ENCODE data around the gene UQCRQ.
A peak's percentile ranks its signal among the peaks of the same experiment; 100 is the strongest.

The UQCRQ gene

GRCh38 chr5:132883261-132883834 lies 16.9 kb downstream of the UQCRQ start:
- TF ChIP-seq CTCF (IDR thresholded peaks at IDR 0.05), result peak; percentile 54 to 57
- DNase-seq, result peak in 1 of 2 donors; percentile 46
- Histone ChIP-seq H3K27ac (no peak overlapping the region), H3K4me1 (no peaks in the 10 kb centered on the region), H3K36me3 (peaks cover 78 to 93% (median 81%) of the 10 kb centered on the region in 3 donors), H3K4me3 (no peak overlapping the region), H3K9me3 (no peaks in the 10 kb centered on the region), H3K27me3 (no peaks in the 10 kb centered on the region)
- intact Hi-C loops (cut with DNase I; ENCODE audit: low total_unique reads), result no loop called here

GRCh38 chr5:132884548-132884947 lies 18.1 kb downstream of the UQCRQ start:
- TF ChIP-seq CTCF (IDR thresholded peaks at IDR 0.05), result no peak
- Histone ChIP-seq H3K27me3 (no peaks in the 10 kb centered on the region), H3K4me1 (no peaks in the 10 kb centered on the region), H3K27ac (no peak overlapping the region), H3K36me3 (peaks cover 78 to 93% (median 80%) of the 10 kb centered on the region in 3 donors), H3K9me3 (no peaks in the 10 kb centered on the region), H3K4me3 (no peak overlapping the region)
- intact Hi-C loops (cut with DNase I; ENCODE audit: low total_unique reads), result no loop called here
- DNase-seq, result no peak

GRCh38 chr5:132886064-132886823 lies 19.8 kb downstream of the UQCRQ start:
- Histone ChIP-seq H3K4me3 (no peak overlapping the region), H3K27ac (no peak overlapping the region), H3K9me3 (no peaks in the 10 kb centered on the region), H3K4me1 (no peaks in the 10 kb centered on the region), H3K27me3 (no peaks in the 10 kb centered on the region), H3K36me3 (peaks cover 63 to 93% (median 78%) of the 10 kb centered on the region in 3 donors)
- no peak for TF ChIP-seq CTCF (IDR thresholded peaks at IDR 0.05)
- DNase-seq, result no peak
- intact Hi-C loops (cut with DNase I; ENCODE audit: low total_unique reads), result no loop called here

- peaks cover 65 to 91% (median 80%) of the 10 kb centered on the region in 3 donors for H3K36me3 ChIP-seq
Observed at GRCh38 chr5:132887283-132887682, 20.8 kb downstream of the UQCRQ start.

GRCh38 chr5:132889501-132889900 lies 23.1 kb downstream of the UQCRQ start:
- no peaks in the 10 kb centered on the region for H3K27me3 ChIP-seq
- H3K27ac ChIP-seq, result no peak overlapping the region
- peaks cover 71 to 94% (median 93%) of the 10 kb centered on the region in 3 donors for H3K36me3 ChIP-seq
- H3K4me3 ChIP-seq, result no peak overlapping the region
- TF ChIP-seq CTCF (IDR thresholded peaks at IDR 0.05), result no peak
- DNase-seq, result no peak
- no peaks in the 10 kb centered on the region for H3K9me3 ChIP-seq
- peaks cover 0 to 3% (median under 1%) of the 10 kb centered on the region in 4 donors for H3K4me1 ChIP-seq
- intact Hi-C loops (cut with DNase I; ENCODE audit: low total_unique reads), result no loop called here

More at GRCh38 chr5:132887283-132887682, 20.8 kb downstream of the UQCRQ start:
- DNase-seq, result no peak
- H3K9me3 ChIP-seq, result no peaks in the 10 kb centered on the region
- intact Hi-C loops (cut with DNase I; ENCODE audit: low total_unique reads), result no loop called here
- no peaks in the 10 kb centered on the region for H3K4me1 ChIP-seq
- no peaks in the 10 kb centered on the region for H3K27me3 ChIP-seq
- no peak overlapping the region for H3K27ac ChIP-seq
- TF ChIP-seq CTCF (IDR thresholded peaks at IDR 0.05), result no peak
- H3K4me3 ChIP-seq, result no peak overlapping the region

Data from tibial artery (tissue), 4 donors.